ENCODE measurements around the gene MUS81.

- TF ChIP-seq CTCF (CRISPR knock-in tag; IDR thresholded peaks at IDR 0.05): no peak
- 0 out of 4 replicates have a peak, but pooled peaks of 1 of the 2 experiments have one; percentile 37 for TF ChIP-seq POLR2A (IDR thresholded peaks at IDR 0.05; ENCODE audit: insufficient read depth in 1 of 2, low read depth in 2 of 2, low read length in 2 of 2)
- TF ChIP-seq, protein P1, sequence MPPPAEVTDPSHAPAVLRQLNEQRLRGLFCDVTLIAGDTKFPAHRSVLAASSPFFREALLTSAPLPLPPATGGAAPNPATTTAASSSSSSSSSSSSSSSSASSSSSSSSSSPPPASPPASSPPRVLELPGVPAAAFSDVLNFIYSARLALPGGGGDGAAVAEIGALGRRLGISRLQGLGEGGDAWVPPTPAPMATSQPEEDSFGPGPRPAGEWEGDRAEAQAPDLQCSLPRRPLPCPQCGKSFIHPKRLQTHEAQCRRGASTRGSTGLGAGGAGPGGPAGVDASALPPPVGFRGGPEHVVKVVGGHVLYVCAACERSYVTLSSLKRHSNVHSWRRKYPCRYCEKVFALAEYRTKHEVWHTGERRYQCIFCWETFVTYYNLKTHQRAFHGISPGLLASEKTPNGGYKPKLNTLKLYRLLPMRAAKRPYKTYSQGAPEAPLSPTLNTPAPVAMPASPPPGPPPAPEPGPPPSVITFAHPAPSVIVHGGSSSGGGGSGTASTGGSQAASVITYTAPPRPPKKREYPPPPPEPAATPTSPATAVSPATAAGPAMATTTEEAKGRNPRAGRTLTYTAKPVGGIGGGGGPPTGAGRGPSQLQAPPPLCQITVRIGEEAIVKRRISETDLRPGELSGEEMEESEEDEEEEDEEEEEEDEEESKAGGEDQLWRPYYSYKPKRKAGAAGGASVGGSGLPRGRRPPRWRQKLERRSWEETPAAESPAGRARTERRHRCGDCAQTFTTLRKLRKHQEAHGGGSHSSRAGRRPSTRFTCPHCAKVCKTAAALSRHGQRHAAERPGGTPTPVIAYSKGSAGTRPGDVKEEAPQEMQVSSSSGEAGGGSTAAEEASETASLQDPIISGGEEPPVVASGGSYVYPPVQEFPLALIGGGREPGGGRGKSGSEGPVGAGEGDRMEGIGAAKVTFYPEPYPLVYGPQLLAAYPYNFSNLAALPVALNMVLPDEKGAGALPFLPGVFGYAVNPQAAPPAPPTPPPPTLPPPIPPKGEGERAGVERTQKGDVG (CRISPR knock-in tag; IDR thresholded peaks at IDR 0.05; ENCODE audit: borderline replicate concordance): no peak
- TF ChIP-seq ZNF280D (CRISPR knock-in tag; IDR thresholded peaks at IDR 0.05): no peak
Observed at GRCh38 chr11:65872586-65873317, 12.5 kb downstream of the MUS81 start, which contains the start of gene EFEMP2.

Measured in HepG2 (cell line).